NCI-H1694 (cell line): ENCODE results near the gene KCNK15.
A peak's percentile ranks its signal among the peaks of the same experiment; 100 is the strongest.
"Not testable (repeated sequence)": the region's sequence is repeated elsewhere in the genome, so short reads cannot be mapped to it uniquely, and the experiment has no call there.

Experiments
- DNase-seq: peaks from one replicate; lab custom pipeline; 2025; lab: John Stamatoyannopoulos, UW

Gene KCNK15

DNA sequence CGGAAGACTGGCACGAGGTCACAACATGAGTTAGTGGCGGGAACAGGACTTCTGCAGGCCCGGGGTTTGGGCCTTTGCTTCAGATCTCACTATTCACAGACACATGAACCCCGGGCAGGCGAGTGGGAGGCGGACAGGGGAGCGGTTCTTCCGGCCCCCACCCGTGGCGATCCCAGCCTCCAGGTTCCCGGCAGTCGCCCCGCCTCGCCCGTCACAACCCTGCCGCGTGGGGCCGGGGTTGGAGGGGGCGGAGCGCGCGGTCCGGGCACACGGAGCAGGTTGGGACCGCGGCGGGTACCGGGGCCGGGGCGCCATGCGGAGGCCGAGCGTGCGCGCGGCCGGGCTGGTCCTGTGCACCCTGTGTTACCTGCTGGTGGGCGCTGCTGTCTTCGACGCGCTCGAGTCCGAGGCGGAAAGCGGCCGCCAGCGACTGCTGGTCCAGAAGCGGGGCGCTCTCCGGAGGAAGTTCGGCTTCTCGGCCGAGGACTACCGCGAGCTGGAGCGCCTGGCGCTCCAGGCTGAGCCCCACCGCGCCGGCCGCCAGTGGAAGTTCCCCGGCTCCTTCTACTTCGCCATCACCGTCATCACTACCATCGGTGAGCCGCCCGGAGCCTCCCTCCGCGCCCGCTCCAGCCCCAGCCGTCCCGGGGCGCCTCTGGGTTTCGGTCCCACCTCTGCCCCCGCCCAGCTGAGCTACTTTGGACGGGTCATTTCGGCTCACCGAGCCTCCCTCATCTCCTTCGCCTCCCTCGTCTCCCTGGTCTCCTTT, at the start of gene KCNK15:
TSS of gene KCNK15 (plus strand) at position 268 of the 769 bp plus-strand sequence. CDS start at position 314, 46 bp downstream.
- DNase-seq, result no peak

DNA sequence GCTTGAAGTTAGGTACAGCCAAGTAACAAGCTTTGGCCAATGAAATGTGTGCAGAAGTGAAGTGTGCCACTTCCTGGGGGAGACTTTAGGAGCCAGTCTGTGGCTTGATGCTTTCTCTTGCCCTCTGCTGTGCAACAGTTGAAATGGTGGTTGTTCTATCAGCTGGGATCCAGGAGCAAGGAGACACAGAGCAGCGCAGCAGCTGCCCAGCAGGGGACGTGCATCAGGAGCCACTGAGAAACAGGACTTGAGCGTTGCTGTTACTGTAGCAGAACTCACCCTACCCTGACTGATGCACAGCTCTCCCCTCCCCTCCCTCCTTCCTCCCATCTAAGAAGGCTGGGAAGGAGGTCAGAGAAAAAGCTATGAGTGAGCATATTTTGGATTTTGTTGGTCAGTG, 49.4 kb upstream of the KCNK15 start:
- DNase-seq, result no peak

DNA sequence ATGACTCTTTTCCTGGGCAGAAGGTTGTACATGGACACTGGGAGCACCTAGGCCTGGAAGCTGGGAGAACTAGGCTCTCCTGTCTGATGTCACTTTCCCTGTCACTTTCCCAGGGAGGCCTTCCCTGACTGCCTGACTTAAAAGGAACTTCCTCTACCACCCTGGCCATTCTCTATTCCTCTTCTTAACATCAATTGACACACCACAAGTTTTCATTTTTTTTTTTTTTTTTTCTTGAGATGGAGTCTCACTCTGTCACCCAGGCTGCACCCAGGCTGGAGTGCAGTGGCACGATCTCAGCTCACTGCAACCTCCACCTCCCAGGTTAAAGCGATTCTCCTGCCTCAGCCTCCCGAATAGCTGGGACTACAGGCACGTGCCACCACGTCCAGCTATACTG, 48.6 kb upstream of the KCNK15 start:
- not testable (repeated sequence) for DNase-seq

DNA sequence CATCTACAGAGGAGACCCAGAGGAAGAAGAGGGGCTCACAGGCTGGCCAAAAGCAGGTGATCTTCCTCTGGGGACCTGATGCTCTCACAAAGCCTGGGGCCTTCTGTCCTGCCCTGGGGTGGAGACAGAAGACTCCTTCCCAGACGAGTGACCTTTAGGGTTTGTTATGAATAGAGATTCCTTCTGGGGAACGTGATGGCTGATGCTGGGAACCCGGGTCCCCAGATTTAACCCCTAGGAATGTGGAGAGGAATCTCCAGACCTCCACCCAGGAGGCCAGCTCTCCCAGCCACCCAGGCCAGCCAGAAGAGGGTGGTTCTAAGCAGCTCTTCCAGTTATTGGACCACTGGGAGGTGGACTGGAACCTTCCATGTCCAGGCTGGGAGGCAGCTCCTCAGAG, 47.3 kb upstream of the KCNK15 start:
- DNase-seq, result no peak

DNA sequence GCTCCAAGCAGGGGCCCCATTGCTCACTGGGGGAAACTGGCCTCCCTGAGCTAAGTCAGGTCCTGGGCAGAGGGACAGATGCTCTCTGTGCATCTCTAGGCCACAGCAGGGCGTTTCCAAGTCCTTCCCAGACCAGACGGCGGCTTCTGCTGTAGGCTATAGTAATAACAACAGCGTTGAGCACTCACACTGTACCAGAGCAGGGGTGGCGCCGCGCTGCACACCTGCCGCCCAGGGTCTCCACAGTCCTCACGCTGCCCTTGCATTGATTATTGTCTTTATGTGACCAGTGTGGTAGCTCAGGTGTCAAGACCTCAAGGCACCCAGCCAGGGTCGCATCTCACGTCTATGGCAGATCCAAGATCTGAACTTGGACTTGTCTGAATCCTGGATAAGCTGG, 45.4 kb upstream of the KCNK15 start:
- no peak for DNase-seq

DNA sequence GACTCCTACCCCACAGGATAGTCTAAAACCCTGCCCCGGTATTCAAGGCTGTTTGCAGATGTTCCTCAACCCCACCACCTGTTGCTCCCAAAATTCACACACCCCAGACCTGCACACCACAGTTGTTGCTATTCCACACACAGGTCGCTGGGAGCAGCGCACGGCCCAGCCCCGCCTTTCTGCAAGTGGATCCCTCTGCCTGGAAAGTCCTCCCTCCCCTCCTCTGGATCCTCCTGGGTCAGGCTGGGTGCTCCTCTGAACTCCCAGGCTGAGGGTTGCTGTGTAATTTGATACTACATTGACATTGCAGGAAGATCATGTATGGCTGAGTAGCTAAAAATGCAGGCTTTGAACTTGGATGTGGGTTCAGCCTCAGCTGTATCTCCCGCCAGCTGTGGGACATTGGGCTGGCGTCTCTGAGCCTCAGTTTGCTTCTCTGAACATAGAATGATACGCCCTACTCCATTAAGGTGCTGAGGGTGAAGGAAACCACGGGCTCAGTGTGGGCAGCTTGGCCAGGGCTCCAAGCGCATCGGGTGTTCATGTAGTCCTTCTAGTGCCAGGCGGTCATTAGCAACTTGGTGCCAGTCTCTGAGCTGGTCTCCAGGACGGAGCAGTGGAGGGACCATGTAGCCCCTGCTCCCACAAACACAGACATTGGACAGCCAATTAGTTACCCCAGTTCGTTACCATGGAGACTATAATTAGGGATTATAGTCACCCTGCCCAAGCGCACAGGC, 44.4 kb upstream of the KCNK15 start:
- no peak for DNase-seq

DNA sequence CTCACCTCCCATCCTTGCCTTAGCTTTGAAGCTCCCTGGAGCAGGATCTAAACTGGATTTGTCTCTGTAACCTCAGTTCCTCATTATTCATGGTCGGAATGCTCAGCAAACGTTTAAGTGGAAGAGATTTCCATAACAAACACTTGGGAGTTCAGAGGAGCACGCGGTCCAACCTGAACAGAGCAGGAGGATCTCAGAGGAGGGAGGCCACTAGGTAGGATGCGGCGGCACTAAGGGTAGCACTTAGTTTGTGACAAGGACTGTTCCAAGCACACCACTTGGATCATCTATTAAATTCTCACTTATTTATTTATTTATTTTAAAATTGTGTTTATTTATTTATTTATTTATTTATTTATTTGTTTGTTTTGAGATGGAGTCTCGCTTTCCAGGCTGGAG, 43.8 kb upstream of the KCNK15 start:
- no peak for DNase-seq

DNA sequence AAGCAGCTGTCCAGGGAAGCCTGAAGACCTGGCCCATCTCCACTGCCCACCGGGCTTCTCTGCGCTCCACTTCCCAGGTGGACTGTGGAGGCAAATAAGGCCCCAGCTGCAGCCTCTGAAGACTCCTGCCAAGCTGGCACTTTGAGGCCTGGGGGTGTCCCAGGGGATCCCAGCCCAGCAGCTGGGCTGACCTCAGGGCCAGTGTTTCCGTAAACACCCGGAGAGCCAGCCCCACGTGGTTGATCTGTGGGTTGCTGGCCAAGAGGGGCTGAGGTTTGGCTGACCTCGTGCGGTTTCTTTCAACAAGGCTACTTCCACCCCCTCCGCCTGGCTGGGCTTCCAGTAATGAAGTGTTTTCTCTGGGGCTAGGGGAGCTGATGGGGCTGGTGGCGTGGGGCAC, 42.9 kb upstream of the KCNK15 start:
- DNase-seq, result no peak

DNA sequence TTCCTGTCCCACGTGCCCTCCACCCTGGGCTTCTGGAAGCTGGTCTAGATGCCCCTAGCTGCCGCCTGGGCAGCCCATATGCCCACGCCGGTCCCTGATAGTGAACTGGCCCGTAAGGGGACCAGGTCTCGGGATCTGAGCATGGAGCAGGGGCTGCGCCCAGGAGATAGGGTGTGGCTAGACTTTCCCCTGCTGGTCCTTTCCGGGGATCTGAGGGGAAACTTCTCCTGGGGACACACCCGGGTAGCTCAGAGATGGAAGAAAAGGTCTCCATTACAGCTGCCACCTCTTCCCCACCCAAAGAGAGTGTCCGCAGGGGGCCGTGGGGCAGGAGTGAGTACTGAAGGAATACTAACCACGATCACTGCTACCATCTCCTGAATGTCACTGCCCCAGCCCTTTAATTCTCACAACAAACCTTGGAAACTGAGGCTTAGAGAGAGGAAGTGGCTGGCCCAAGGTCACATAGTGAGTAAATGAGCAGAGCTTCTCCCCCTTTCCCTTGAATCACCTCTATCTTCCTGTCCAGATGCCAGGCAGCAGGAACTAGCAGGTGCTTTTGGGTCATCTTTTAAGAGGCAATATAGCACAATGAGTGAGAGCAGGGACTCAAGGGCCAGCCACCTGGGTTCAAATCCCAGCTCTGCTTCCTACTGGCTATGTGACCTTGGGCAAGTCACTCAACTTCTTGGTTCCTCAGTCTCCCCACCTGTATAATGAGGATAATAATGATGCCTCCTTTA, 42.3 kb upstream of the KCNK15 start:
- no peak for DNase-seq

DNA sequence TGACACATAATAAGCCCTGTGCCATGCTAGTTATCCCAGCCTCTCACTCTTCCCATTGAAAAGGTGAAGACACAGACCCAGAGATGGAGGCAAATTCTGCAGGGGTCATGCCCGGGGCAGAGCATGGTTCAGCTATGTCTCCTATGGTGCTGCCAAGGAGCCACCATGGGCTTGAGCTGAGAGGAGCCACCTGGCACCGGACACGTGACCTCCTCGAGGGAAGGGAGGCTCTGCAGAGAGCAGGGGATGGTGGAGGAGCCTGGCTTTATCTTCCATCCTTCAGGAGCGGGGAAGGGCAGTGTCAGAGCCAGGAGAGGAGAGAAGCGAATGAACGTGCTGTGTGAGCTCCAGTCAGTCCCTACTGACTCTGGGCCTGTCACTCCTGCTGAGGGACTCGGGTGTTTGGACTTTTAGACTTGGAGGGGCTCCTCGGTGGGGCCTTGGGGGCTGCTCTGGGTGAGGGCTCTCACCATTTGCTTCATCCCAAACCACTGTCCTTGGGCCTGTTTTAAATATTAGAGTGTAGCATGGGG, 41.6 kb upstream of the KCNK15 start:
- DNase-seq, result no peak

DNA sequence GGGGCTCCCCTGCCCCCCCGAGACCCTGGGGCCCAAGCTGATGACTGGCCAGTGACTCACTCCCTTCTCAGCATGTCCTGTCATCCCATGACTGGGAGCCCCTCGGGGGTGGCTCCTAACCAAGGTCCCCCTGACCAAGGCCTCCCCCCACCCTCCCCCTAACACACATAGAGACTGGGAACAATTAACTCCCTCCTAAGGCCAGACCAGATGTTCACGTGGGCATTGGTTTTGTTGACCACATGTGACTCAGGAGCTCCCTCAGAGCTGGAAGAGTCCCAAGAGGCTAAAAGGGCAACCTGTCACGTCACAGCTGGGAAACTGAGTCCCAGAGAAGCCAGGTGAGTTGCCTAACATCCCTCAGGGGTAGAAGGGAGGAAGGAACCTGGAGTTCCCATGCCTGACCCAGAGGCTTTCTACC, 41.1 kb upstream of the KCNK15 start:
- no peak for DNase-seq

DNA sequence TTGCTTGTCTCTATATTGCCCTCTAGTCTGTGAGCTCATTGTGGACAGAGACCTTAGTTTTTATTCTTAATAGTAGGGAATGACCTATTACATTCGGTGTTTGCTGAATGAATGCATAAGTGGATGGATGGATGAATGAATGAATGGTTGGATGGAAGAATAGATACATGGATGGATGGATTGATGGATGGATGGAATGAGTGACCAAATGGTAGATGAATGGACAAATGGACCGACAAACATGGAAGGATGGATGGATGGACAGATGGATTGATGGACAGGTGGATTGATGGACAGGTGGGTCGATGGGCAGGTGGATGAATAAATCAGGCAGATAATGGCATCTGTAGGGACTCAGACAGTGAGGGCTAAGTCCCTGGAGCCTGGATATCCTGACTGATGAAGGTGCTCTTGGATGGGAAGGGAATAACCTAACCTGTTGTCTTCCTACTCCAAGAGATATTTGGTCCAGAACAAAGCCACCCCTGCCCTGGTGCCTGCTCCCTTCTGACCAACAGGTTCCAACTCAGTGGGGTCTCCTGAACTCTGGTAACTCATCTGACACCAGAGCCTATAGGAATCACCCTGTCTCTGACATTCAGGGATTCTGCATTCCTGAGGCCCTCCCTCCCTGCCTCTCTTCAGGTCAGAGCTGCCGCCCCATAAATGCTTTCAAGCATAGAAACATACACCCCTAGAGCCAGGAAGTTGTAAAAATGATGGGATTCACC, 40.1 kb upstream of the KCNK15 start:
- DNase-seq, result no peak

DNA sequence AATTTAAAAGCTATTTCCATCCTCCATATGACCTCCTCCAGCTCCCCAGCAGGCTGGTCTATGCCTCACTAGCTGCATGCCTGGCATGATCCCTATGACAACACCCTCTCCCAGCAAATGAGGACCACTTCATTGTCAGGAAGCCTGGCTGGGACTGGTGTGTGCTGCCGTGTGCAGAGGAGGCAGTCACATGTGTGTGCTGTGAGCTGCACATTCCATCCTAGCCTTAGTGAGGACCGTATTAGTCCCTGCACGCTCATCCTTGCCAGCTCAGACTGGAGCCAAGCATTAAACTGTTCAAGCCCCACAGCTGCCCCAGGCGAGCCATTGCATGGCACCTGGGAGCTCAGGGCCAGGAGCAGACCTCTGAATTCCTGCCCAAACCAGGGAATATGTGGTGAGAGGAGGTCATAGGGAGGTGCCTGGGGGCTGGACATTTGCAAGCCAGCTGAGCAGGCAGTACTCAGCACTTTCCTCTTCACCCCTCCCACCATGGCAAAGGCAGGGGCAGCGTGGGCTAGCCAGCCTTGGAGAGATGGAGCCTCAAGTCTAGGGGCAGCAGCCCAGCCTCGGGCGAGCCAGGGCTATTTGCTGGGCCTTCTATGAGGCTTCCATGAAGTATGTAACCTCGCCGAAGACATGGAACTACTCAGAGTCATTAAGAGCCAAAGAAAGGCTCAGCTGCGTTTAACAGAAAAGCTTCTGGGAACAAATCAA, 39.2 kb upstream of the KCNK15 start:
- no peak for DNase-seq

DNA sequence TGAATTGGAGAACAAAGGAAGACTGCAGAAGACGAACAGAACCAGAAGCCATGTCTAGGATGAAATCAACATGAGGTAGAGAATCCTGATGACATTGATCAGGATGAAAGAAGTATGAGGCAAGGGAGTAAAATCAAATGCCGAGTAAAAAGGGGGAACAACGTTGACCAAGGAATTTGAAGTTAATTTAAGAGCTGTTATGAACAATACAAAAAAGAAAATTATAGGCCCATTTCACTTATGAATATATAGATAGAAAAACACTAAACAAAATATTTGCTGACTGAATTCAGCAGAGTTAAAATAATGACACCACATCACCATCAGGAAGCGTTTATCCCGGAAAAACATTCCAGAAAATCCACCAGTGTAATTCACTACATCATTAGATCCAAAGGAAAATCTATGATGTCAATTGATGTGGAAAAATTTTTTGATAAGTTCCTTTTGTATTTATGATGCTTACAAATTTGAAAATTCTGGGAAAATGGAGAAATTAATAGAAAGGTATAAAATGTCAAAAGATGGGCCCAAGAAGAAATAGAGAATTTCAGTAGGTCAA, 38.6 kb upstream of the KCNK15 start:
- DNase-seq, result no peak

DNA sequence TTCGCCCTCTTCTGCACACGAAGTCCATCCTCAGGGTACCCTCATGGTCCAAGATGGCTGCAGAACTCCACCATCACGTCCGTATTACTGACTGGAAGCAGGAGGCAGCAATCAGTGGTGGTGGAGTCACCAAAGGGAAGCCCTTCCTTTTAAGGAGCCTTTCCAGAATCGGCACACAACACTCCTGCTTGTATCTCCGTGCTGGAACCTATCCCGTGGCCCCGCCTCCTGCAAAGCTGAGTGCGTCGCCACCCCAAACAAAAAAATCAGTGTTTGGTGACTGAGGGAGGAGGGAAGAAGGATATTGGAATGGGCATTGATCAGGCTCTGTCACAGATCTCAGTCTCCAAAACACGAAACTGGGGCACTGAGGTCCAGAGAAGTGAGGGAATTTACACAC, 36.3 kb upstream of the KCNK15 start:
- DNase-seq, result no peak

DNA sequence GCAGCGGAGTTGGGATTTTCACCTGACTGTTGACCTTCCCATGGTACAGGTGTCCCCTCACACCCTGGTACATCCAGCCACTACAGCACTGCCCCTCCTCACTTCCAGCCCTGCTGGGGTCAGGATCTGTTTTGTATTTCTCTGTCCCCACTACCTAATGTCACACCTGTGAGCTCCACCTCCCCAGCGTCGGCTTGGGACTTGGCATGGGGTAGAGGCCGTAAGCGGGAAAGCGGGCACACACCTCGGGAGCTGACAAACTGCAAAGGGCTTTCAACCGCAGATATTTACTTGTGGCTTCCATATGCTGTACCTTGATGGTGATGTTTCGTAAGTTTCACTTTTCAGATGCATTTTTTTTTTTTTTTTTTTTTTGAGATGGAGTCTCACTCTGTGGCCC, 35.9 kb upstream of the KCNK15 start:
- no peak for DNase-seq

DNA sequence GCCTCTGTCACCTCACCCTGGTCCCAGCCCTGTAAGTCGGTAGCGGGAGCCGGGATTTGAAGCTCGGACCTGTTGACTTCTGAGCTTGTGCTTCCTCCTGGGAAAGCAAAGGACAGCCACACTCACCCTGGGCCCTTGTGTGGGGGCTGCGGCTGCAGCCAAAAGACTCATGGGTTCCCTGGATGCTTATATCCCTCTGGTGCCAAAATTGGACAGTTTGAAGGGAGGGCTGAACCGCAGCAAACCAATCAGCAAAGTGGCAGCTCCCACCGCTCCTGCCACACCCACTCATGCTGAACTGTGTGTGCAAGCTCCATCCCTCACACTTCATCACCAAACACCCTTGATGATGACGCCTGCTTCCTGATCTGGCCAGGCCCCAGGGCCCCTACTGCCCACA, 34.4 kb upstream of the KCNK15 start:
- DNase-seq, result no peak

DNA sequence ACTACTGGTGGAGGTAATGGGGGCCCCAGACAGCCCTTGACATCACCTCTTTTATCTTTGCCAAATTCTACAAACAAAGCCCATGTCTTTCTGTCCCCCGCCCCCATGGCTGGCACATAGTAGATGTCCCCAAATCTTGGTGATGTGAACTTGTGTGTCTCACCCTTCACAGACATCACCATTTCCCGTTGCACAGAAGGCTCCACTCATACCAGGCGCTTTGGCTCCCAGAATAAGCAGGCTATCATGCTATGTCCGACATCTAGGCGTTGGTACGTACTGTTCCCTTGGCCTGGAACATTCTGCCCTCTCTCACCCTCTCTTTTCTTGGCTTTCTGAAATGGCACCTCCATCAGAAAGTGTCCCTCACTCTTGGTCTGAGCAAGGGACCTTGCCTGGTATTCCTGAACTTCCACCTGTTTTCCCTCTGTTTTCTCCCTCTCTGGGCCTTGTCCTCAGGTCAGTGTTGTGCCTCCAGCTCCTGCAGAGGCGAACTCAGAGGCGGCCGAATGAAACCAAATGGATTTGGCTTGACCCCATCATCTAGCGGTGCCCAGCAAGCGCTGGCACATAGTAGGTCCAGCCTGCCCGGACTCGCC, 31.5 kb upstream of the KCNK15 start:
- no peak for DNase-seq

DNA sequence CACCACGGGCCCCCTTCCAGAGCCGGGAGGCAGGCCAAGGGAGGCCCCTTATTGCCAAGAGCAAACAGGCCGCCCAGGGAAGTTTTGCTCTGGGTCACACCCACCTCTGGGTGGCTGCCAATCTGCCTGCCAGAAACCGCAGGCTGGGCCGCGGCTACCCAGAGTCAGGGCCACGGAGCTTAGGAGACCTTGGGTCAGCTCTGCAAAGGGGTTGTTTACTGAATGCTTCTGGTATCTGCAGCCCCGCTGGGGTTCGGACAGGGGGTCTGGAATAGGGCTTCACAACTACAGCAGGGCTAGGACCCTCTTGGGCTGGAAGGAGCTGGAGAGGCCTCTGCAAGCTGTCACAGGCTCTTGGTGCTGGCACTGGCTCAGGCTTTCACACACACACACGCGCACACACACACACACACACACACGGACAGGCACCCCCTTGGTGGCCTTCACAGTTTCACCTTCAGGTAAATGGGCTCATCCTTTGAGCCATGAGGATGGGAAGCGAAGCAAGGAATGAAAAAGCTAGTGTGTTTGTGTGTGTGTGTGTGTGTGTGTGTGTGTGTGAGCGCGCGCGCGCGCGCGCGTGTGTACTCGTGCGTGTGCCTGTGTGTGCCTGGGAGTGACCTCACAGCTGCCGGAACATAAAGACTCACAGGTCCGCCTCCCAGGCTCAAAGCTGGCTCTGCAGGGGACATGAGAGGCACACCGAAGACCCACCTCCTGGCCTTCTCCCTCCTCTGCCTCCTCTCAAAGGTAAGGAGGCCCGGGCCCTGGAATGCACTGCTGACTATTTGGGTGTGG, 30.8 kb upstream of the KCNK15 start, which contains the start of gene CCN5:
TSS of gene CCN5 (plus strand) at position 669 of the 798 bp plus-strand sequence. CDS start at position 691, 22 bp downstream.
- peak; percentile 27 for DNase-seq
